NCI-H1105 (cell line): Measurements from ENCODE around the gene DGKH.
"Not testable (repeated sequence)": the region's sequence is repeated elsewhere in the genome, so short reads cannot be mapped to it uniquely, and the experiment has no call there.

Experiments
- DNase-seq: peaks from one replicate; lab custom pipeline; 2025; lab: John Stamatoyannopoulos, UW

DGKH gene

DNA sequence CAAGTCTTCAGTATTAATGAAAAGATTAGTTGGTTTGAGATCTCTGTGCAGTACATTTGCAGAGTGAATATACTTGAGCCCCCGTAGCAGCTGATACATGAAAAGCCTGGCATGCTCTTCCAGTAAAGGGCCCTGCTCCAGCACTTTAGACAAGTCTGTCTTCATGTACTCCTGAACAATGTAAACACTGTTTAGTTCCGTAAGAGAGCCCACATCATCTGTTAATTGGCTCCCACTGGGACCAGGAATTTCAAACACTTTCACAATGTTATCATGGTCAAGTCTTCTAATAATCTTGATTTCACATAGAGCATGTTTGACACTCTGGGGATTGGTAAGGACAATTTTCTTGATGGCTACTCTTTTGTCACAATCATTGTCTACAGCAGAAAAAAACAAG, 22.2 kb downstream of the DGKH start:
- not testable (repeated sequence) for DNase-seq

- DNase-seq = not testable (repeated sequence)
Observed at GRCh38 chr13:42071179-42071578, 22.7 kb downstream of the DGKH start.

GRCh38 chr13:42071672-42072419, 23.4 kb downstream of the DGKH start:
- DNase-seq = no peak

GRCh38 chr13:42073683-42074082, 25.2 kb downstream of the DGKH start:
- no peak for DNase-seq

- no peak for DNase-seq
Observed at GRCh38 chr13:42075517-42075916, 27.1 kb downstream of the DGKH start.

- no peak for DNase-seq
Observed at GRCh38 chr13:42076309-42076713, 27.9 kb downstream of the DGKH start.

DNA sequence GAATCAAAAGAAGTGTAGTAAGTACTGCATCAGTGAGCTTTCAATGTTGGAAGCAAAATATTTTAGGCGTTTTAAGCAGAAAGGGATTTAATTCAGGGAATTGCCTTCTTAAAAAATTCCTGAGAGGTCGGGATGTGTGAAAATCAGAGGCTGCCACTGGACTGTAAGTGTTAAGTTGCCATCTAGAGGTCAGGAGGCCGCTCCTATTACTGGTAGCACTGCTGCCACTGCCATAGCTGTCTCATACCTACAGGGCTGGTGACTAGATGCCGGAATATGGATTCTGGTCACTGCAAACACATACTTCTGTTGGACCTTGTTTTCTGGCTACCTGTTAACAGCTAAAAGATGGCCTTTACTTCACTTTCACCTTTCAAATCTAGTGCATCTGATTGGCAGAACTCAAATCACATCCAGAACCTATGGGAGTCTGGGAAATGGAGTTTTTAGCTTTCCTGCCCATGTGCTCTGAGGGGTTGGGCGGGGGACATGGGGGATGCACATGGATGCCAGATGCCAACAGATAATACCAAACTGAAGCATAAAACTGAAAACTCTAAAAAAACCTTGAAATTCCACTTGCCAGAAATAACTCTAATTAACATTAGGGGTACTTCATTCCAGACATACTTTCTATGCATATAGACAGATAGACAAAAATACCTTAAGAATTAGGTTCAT, 29.8 kb downstream of the DGKH start:
- no peak for DNase-seq

DNA sequence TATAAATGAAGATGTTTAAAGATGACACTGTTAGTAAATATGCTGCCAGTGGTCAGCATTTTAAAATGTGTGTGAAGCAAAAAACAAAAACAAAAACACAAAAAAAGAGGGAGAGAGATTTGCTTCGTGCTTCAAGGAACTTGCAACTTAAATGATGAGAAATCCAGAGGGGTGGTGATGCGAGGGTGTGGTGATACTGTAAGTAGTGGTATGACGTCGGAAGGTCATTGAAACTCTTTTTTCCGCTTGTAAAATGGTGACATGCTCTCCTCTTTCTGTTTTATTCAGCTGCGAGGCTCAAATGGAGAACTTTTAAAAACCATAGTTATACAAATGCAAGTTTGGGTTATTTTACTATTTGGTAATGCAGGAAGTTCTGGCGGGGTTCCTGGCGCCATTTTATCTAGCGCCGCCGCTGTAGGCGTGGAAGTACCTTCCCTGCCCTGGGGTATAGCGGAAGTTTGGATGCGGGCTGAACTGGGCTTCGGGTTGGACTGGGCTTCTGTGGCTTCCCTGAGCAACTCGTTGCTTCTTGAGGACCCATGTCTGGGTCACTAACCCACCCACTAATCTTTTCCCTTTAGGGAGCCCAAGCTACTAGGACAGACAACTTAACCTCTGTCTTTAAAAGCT, 34.8 kb downstream of the DGKH start:
- DNase-seq = no peak

GRCh38 chr13:42084722-42085121, 36.3 kb downstream of the DGKH start:
- no peak for DNase-seq

GRCh38 chr13:42086582-42086981, 38.1 kb downstream of the DGKH start:
- no peak for DNase-seq

- no peak for DNase-seq
Observed at GRCh38 chr13:42094516-42095040, 46.1 kb downstream of the DGKH start.

DNA sequence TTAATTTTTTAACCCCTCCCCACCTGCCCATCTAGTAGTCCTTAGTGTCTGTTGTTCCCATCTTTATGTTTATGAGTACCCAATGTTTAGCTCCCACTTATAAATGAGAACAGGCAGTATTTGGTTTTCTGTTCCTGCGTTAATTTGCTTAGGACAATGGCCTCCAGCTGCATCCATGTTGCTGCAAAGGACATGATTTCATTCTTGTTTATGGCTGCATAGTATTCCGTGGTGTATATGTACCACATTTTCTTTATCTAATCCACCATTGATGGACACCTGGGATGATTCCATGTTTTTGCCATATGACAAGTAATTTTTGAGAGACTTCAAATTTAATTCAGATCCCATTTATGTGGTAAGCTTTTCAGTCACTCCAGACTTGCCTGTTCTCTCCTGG, 47.8 kb downstream of the DGKH start:
- not testable (repeated sequence) for DNase-seq

DNA sequence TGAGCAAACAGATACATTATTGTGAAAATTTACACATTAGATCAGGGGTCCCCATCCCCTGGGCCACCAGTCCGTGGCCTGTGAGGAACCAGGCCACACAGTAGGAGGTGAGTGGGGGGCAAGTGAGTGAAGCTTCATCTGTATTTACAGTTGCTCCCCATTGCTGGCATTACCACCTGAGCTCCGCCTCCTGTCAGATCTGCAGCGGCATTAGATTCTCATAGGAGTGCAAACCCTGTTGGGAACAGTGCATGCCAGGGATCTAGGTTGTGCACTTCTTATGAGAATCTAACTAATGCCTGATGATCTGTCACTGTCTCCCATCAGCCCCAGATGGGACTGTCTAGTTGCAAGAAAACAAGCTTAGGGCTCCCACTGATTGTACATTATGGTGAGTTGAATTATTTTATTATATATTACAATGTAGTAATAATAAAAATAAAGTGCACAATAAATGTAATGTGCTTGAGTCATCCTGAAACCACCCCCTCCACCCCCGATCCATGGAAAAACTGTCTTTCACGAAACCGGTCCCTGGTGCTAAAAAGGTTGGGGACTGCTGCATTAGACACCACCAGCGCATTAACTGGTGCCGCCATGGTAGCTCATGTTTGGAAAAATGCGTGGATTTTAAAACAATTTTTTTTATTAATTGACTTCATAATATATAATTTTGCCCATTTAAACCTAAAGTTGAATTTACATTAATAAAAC, 51.7 kb downstream of the DGKH start:
- DNase-seq = no peak

GRCh38 chr13:42100960-42101359, 52.5 kb downstream of the DGKH start:
- DNase-seq = no peak

DNA sequence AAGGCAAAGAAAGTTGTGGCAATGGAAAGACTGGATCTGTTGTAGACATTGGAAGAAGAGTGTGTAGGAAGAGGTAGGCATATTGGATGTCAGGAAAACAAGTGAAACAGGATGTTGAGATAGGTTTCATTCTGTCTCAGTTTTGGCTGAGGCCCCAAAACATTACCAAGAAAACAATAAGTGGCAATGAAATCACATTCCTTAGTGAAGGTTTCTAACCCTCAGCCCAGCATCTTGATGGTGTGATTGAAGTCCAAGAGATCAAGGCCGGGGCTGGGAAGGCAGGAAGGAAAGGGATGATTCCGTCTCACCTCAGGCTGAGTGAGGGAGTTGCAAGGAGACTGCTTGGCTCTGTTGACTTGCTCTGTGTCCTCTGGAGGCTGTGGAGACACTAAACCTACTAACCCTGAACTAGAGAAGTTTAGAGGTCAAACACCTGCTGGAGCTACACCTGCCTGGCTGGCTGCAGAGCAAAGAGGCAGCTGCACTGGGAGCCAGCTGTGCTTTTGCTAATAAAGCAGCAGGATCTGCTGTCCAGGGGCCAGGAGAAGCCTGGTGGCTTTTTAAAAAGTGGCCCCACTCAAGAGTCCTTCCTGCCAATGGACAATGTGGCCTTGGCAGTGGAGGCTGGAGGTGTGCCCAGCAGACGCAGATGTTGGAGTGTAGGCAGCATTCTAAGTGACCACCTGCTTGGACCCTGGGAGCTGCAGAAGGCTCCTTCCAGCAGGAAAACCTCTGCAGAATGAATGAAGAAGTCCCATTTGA, 53.6 kb downstream of the DGKH start:
- DNase-seq = no peak

DNA sequence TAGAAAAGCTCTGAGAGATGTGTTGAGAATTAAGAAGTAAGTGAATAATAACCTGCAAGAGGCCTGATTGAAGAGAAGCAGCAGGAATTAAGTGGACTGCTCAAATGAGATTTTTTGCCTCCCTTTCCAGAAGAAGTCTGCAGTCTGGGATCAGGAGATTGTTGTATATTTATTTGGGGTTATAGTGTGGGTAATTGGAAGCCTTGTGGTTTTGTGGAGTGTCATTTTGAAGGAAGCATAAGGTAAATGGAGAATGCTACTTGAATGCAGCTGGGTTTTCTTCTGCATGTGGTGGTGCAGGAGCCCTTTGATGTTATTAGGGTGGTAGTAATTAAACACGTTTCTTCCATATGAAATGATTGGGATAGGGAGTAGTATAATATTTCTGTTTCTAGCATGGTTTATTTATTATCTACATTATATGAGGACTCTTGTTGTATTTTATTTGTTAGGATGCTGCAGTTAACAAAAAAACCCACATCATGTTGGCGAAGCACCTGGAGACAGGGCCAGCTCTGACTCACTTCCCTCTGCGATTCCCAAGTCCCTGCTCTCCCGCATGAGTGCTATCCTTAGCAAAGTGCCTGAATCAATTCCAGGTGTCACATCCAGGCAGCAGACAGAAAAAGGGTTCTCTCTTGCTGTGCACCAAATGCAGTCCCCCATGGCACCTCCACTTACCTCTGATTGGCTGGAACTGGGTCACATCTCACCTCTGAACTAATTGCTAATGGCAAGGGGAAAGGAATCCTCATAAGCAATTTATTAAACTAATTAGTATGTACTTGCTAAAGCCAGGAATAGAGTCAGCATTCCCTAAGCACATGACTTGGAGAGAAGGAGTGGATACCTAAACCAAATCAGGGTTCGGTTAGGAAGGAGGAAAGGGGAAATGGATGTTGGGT, 54.8 kb downstream of the DGKH start:
- no peak for DNase-seq

- no peak for DNase-seq
Observed at GRCh38 chr13:42106998-42107397, 58.5 kb downstream of the DGKH start.

DNA sequence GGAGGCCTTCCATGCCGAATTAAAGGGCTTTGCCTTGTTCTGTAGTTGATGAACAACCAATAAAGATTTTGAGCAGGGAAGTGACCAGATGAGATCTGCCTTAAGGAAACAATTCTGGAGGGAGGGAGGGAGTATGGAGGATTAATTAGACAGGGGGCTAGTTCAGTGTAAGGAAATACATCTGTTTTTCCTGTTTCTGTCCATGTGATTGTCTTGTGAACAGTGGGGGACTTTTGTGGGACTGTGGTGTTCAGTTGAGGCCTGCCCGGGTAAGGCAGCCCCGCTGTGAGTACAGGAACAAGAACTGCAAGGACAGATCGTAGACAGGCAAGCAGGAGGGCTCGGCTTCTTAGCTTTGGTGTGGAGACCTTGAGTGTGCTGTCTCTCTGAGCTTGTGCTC, 59.0 kb downstream of the DGKH start:
- DNase-seq = no peak

GRCh38 chr13:42108217-42108616, 59.8 kb downstream of the DGKH start:
- DNase-seq = no peak

DNA sequence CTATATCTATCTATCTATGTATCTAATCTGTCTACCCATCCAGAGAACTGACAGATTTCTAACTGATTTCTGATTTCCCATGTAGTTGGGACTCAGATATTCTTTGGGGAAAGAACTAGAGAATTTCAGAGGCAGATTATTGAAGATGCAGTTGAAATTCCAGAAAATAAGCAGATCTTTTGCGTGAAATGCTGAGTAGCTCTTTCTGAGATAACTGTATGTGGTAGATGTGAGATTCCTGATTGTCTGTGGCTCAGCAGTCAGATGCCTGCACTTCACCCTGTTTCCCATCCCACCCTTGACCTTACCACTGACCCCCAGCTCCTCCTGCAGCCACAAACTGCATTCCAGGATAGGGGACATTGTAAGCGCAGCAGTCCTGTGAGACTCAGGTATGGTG, 61.5 kb downstream of the DGKH start:
- no peak for DNase-seq
